Kidney (tissue), 14 donors: Measurements from ENCODE around the gene NFKB2. TPM values are rescaled to one million over a fixed set of nuclear protein-coding genes. Genes with fewer than 3 reads are reported as not detected.
A peak's percentile ranks its signal among the peaks of the same experiment; 100 is the strongest.

Experiments used
- DNase-seq, 5 donors: peaks; one replicate each; pipeline ENCODE4 v3.0.0-alpha.2; 2013 to 2020
- FAIRE-seq: peaks from 2 replicates; lab custom pipeline; 2012; peaks lifted over from hg19 to GRCh38; lab: Jason Lieb, UNC
- H3K27ac ChIP-seq, 2 donors: one replicate each; pipeline ENCODE4 v1.7.0; 2013; ENCODE audit warnings: low read depth in 2 of 2, low read length in 2 of 2, inconsistent platforms in 1 of 2
- H3K27me3 ChIP-seq: one replicate; pipeline ENCODE4 v1.7.1; 2013; ENCODE audit warnings: low read length, inconsistent platforms; ENCODE audit not compliant: control insufficient read depth, insufficient read depth
- H3K36me3 ChIP-seq, 3 donors: one replicate each; pipeline versions ENCODE4 v1.7.0 to v1.7.1; 2013; ENCODE audit warnings: low read length in 3 of 3, control low read depth in 1 of 3, inconsistent platforms in 1 of 3; ENCODE audit not compliant: insufficient read depth in 3 of 3, control insufficient read depth in 2 of 3
- H3K4me1 ChIP-seq, 3 donors: one replicate each; pipeline versions ENCODE4 v1.7.0 to v1.7.1; 2013; ENCODE audit warnings: low read length in 3 of 3, inconsistent platforms in 1 of 3, low read depth in 1 of 3; ENCODE audit not compliant: control insufficient read depth in 2 of 3, insufficient read depth in 2 of 3
- H3K4me3 ChIP-seq, 3 donors: one replicate each; pipeline versions ENCODE4 v1.7.0 to v1.8.1; 2013; ENCODE audit warnings: low read length in 3 of 3, control low read depth in 1 of 3, inconsistent platforms in 1 of 3
- H3K9ac ChIP-seq, 3 donors: one replicate each; pipeline versions ENCODE4 v1.7.0 to v1.7.1; 2013; ENCODE audit warnings: low read length in 3 of 3, control low read depth in 1 of 3, inconsistent platforms in 1 of 3
- H3K9me3 ChIP-seq, 3 donors: one replicate each; pipeline versions ENCODE4 v1.7.0 to v1.7.1; 2013; ENCODE audit warnings: low read length in 3 of 3, control low read depth in 1 of 3, inconsistent platforms in 1 of 3; ENCODE audit not compliant: control insufficient read depth in 2 of 3, insufficient read depth in 1 of 3
- CTCF ChIP-seq: IDR thresholded peaks from 3 replicates; pipeline ENCODE4 v1.5.1; 2012; ENCODE audit warnings: mild to moderate bottlenecking, moderate library complexity, borderline replicate concordance; ENCODE audit not compliant: insufficient read depth; ENCODE audit errors: extremely low read depth
- intact Hi-C: fragments of 100-400 bp; cut with DNase I; formaldehyde crosslinking; loops from one replicate; pipeline ENCODE4 v1.11.1; 2022
- polyA plus RNA-seq: library from polyadenylated mRNA; stranded (reverse); fragments of 350-450 nt; fragmentation: Illumina TruSeq; extraction: RNeasy Lipid Tissue Mini Kit (QIAGEN cat#74804); gene quantifications from one replicate; pipeline ENCODE4 v1.2.3, GENCODE V29; 2014; ENCODE audit warnings: low read depth, low replicate concordance; ENCODE audit not compliant: insufficient read depth
- total RNA-seq: library from RNA; stranded (reverse); fragmentation: NEBNext Ultra II Directional; extraction: Animal tissue kit (Norgen Biotek cat#: 25700); gene quantifications from one replicate; pipeline ENCODE4 v1.2.1, GENCODE V29; 2021
- donor health status: control.
- donor health status: control.
- donor health status: control.
- donor health status: control.
- donor health status: control.
- donor health status: DM: yes; HTN: yes; CAD: no.
- donor health status: Normal renal cell carcinoma (clear cell type).

Gene NFKB2
- total and polyA plus RNA-seq, 2 donors from 2014 or later: 14.0 to 62.7 TPM

DNA sequence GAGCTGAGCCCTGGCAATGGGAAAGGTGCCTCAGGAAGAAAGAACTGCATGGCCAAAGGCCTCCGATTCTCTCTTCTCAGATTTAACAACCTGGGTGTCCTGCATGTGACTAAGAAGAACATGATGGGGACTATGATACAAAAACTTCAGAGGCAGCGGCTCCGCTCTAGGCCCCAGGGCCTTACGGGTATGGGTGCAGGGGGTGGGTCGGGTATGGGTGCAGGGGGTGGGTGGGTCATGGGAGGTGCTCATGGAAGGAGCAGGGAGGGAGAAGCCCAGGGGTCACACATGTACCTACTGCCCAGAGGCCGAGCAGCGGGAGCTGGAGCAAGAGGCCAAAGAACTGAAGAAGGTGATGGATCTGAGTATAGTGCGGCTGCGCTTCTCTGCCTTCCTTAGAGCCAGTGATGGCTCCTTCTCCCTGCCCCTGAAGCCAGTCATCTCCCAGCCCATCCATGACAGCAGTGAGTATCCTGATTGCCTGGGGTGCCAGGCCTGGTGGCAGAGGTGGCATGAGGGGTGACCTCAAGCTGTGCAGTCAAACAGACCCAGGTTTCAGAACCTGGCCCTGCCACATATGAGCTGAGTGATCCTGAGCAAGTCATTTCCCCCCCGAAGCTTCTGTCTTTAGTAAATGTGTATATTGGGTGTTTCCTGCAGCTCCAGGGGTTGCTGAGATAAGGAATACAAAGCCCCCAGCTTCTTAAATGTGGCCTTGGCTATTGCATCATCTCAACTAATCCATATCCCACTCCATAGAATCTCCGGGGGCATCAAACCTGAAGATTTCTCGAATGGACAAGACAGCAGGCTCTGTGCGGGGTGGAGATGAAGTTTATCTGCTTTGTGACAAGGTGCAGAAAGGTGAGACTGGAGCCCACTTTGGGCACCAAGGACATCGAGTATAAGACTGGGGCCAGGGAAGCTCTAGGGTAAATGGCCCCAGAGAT lies 2.0 kb downstream of the NFKB2 start:
- Histone ChIP-seq H3K9ac (peak overlapping the region in 1 of 3 donors; percentile 23), H3K27me3 (no peaks in the 10 kb centered on the region), H3K27ac (no peak overlapping the region), H3K4me1 (peaks cover 0 to 16% (median 13%) of the 10 kb centered on the region in 3 donors), H3K4me3 (no peak overlapping the region), H3K36me3 (peaks cover 0 to 5% (median 0%) of the 10 kb centered on the region in 3 donors), H3K9me3 (no peaks in the 10 kb centered on the region)
- intact Hi-C loops: no loop called here
- no peak for FAIRE-seq
- peak in 1 of 5 donors; percentile 38 for DNase-seq
- TF ChIP-seq CTCF: no peak

GRCh38 chr10:102398172-102399020 lies 2.9 kb downstream of the NFKB2 start:
- Histone ChIP-seq H3K4me3 (no peak overlapping the region), H3K4me1 (peaks cover 0 to 14% (median 13%) of the 10 kb centered on the region in 3 donors), H3K9me3 (no peaks in the 10 kb centered on the region), H3K27me3 (no peaks in the 10 kb centered on the region), H3K9ac (no peak overlapping the region), H3K36me3 (peaks cover 0 to 5% (median 0%) of the 10 kb centered on the region in 3 donors), H3K27ac (no peak overlapping the region)
- no peak for TF ChIP-seq CTCF
- DNase-seq (peak in 1 of 5 donors; percentile 71), FAIRE-seq (no peak)
- intact Hi-C loops: no loop called here

DNA sequence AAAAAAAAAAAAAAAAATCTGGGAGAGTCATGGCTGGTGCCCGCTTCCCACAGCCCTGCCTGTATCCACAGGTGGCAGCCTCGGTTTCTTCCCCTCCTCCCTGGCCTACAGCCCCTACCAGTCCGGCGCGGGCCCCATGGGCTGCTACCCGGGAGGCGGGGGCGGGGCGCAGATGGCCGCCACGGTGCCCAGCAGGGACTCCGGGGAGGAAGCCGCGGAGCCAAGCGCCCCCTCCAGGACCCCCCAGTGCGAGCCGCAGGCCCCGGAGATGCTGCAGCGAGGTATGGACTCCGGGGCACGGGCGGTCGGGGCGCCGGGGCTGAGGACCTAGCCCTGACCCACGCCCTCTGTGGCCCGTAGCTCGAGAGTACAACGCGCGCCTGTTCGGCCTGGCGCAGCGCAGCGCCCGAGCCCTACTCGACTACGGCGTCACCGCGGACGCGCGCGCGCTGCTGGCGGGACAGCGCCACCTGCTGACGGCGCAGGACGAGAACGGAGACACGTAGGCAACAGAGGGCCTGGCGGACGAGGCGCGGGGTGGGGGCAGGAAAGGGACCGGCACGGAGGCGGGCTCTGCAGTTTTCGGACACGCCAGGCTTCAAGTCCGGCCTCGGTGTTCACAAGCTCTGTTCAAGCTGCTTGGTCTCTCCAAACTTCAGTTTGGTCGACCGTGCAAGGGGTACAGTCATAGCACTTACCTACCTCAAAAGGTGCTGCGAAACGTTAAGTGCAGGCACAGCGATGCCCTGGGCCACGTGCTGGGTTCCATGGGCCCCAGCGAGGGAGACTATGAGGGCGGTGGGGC lies 3.9 kb downstream of the NFKB2 start:
- Histone ChIP-seq H3K9ac (peak overlapping the region in 1 of 3 donors; percentile 77), H3K27ac (peak overlapping the region; percentile 71 to 83), H3K36me3 (peaks cover 0 to 5% (median 0%) of the 10 kb centered on the region in 3 donors), H3K4me3 (peak overlapping the region in 1 of 3 donors; percentile 59), H3K4me1 (peaks cover 0 to 14% (median 13%) of the 10 kb centered on the region in 3 donors), H3K9me3 (no peaks in the 10 kb centered on the region), H3K27me3 (no peaks in the 10 kb centered on the region)
- DNase-seq: peak; percentile 90 to 95 (median 93)
- intact Hi-C loops: no loop called here
- peak; percentile 92 for TF ChIP-seq CTCF
- no peak for FAIRE-seq
